ENCODE measurements around the gene CDC37L1. TPM values are rescaled to one million over a fixed set of nuclear protein-coding genes. Genes with fewer than 3 reads are reported as not detected.

Gene CDC37L1
- total RNA-seq, 6 experiments from 2014 or later: 11.0 to 16.5 (median 12.0) TPM

- H3K36me3 Mint-ChIP-seq (ENCODE audit: low read depth): no peaks in the 10 kb centered on the region
- no peaks in the 10 kb centered on the region for H3K9me3 Mint-ChIP-seq
- no peak for DNase-seq
- H3K4me1 Mint-ChIP-seq (ENCODE audit: low read depth): peaks cover 33% of the 10 kb centered on the region
- peak overlapping the region; percentile 77 for H3K27ac Mint-ChIP-seq
- H3K4me3 Mint-ChIP-seq: peak overlapping the region; percentile 91
- TF ChIP-seq CTCF (IDR thresholded peaks at IDR 0.05): no peak
- no peaks in the 10 kb centered on the region for H3K27me3 Mint-ChIP-seq (ENCODE audit: insufficient read depth)
Measured at GRCh38 chr9:4739587-4740387, 60.4 kb downstream of the CDC37L1 start.

- H3K27me3 Mint-ChIP-seq (ENCODE audit: insufficient read depth): no peaks in the 10 kb centered on the region
- DNase-seq: no peak
- peaks cover 33% of the 10 kb centered on the region for H3K4me1 Mint-ChIP-seq (ENCODE audit: low read depth)
- peak overlapping the region; percentile 77 for H3K27ac Mint-ChIP-seq
- no peaks in the 10 kb centered on the region for H3K9me3 Mint-ChIP-seq
- no peak for TF ChIP-seq CTCF (IDR thresholded peaks at IDR 0.05)
- no peaks in the 10 kb centered on the region for H3K36me3 Mint-ChIP-seq (ENCODE audit: low read depth)
- peak overlapping the region; percentile 91 for H3K4me3 Mint-ChIP-seq
Measured at GRCh38 chr9:4740388-4740637, 60.9 kb downstream of the CDC37L1 start.

- Mint-ChIP-seq H3K36me3 (ENCODE audit: low read depth) (no peaks in the 10 kb centered on the region), H3K27me3 (ENCODE audit: insufficient read depth) (no peaks in the 10 kb centered on the region)
Measured at GRCh38 chr9:4740638-4741364, 61.4 kb downstream of the CDC37L1 start, which contains the start of gene AK3. AK3 (minus strand) TSS chr9:4741202; CDS start chr9:4741087, 115 bp downstream.

GRCh38 chr9:4741365-4742089 lies 62.2 kb downstream of the CDC37L1 start:
- TF ChIP-seq CTCF (IDR thresholded peaks at IDR 0.05): 0 out of 2 replicates have a peak, but pooled peaks have one; percentile 5
- peak overlapping the region; percentile 69 for H3K27ac Mint-ChIP-seq
- H3K27me3 Mint-ChIP-seq (ENCODE audit: insufficient read depth): no peaks in the 10 kb centered on the region
- peaks cover 33% of the 10 kb centered on the region for H3K4me1 Mint-ChIP-seq (ENCODE audit: low read depth)
- H3K36me3 Mint-ChIP-seq (ENCODE audit: low read depth): no peaks in the 10 kb centered on the region
- no peaks in the 10 kb centered on the region for H3K9me3 Mint-ChIP-seq
- no peak for DNase-seq
- peak overlapping the region; percentile 91 for H3K4me3 Mint-ChIP-seq

More at GRCh38 chr9:4740638-4741364, 61.4 kb downstream of the CDC37L1 start, which contains the start of gene AK3:
- H3K4me3 Mint-ChIP-seq: peak within 1 kb of the TSS; percentile 91
- peak; percentile 71 for DNase-seq
- peaks cover 33% of the 10 kb centered on the region for H3K4me1 Mint-ChIP-seq (ENCODE audit: low read depth)
- peak; percentile 39; the same call in 1 of the 2 replicates for TF ChIP-seq CTCF (IDR thresholded peaks at IDR 0.05)
- peak within 1 kb of the TSS; percentile 77 for H3K27ac Mint-ChIP-seq
- no peaks in the 10 kb centered on the region for H3K9me3 Mint-ChIP-seq

- TF ChIP-seq CTCF (IDR thresholded peaks at IDR 0.05): no peak
- Mint-ChIP-seq H3K27ac (peak overlapping the region; percentile 69), H3K36me3 (ENCODE audit: low read depth) (no peaks in the 10 kb centered on the region), H3K27me3 (ENCODE audit: insufficient read depth) (no peaks in the 10 kb centered on the region), H3K4me1 (ENCODE audit: low read depth) (peaks cover 33% of the 10 kb centered on the region), H3K9me3 (no peaks in the 10 kb centered on the region), H3K4me3 (peak overlapping the region; percentile 9; the same call in 1 of the 2 replicates)
- DNase-seq: no peak
Measured at GRCh38 chr9:4742246-4742645, 62.9 kb downstream of the CDC37L1 start.
